ENCODE results near the gene FADS3. TPM values are rescaled to one million over a fixed set of nuclear protein-coding genes. Genes with fewer than 3 reads are reported as not detected.

FADS3 gene
- total RNA-seq, 2 donors from 2014 or later = 24.8 to 28.4 TPM

DNA sequence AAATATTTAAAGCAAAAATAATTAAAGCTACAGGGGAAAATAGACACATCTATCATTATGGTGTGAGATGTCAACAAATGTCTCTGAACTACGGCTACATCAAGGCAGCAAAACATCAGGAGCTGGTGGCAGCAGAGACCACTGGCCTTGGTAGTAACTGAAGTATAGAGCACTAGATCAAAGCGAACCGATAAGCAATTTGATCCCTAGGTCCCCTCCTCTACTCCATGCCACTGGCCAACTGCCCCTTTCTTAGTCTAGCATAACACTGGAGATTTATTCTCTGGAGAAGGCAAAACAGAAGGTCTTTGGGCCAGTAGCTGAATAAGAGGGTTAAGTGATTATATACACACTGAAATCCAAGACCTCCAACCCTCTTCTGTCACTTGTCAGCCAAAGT is 39.6 kb upstream of the FADS3 start:
- Histone ChIP-seq H3K36me3 (ENCODE audit: control insufficient read depth, insufficient read depth, low read length) (no peaks in the 10 kb centered on the region), H3K4me1 (ENCODE audit: control insufficient read depth, insufficient read depth, low read length) (no peaks in the 10 kb centered on the region), H3K27ac (ENCODE audit: low read depth, low read length) (no peak overlapping the region), H3K9ac (ENCODE audit: extremely low read depth, low read length, poor library complexity, severe bottlenecking) (no peak overlapping the region), H3K9me3 (ENCODE audit: control insufficient read depth, low read length) (peaks cover under 1% of the 10 kb centered on the region), H3K4me3 (ENCODE audit: low read length) (no peak overlapping the region), H3K27me3 (ENCODE audit: control insufficient read depth, insufficient read depth, low read length, poor library complexity, severe bottlenecking) (no peaks in the 10 kb centered on the region)
- Mint-ChIP-seq H3K9me3 (peaks cover 9% of the 10 kb centered on the region), H3K4me1 (no peaks in the 10 kb centered on the region), H3K27me3 (ENCODE audit: insufficient read depth) (no peaks in the 10 kb centered on the region), H3K27ac (no peak overlapping the region), H3K4me3 (no peak overlapping the region), H3K36me3 (ENCODE audit: low read depth) (no peaks in the 10 kb centered on the region)
- no peak for DNase-seq
- 86 to 94% methylated on average over 1 to 3 of the region's 3 CpGs for WGBS, 2 experiments (ENCODE audit: insufficient coverage in 1 of 2, insufficient read length in 1 of 2)
- TF ChIP-seq, protein P1, sequence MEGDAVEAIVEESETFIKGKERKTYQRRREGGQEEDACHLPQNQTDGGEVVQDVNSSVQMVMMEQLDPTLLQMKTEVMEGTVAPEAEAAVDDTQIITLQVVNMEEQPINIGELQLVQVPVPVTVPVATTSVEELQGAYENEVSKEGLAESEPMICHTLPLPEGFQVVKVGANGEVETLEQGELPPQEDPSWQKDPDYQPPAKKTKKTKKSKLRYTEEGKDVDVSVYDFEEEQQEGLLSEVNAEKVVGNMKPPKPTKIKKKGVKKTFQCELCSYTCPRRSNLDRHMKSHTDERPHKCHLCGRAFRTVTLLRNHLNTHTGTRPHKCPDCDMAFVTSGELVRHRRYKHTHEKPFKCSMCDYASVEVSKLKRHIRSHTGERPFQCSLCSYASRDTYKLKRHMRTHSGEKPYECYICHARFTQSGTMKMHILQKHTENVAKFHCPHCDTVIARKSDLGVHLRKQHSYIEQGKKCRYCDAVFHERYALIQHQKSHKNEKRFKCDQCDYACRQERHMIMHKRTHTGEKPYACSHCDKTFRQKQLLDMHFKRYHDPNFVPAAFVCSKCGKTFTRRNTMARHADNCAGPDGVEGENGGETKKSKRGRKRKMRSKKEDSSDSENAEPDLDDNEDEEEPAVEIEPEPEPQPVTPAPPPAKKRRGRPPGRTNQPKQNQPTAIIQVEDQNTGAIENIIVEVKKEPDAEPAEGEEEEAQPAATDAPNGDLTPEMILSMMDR (conservative IDR thresholded peaks at IDR 0.05) = no peak

DNA sequence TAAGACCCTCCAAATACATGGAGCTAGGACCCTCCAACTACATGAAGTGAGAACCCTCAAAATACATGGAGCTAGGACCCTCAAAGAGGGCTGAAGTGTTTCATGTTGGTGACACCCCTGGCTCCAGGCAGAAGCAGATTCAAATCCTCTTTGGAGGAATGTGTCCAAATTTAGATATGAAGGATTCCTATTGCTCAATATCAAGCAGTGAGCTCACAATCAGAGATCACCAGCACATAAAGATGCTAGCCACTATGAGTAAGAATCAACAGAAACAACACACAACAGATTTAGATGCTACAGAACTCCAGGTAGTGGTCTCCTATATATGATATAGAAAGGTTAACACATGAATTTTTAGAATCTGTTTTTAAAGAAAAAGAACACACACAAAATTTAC is 37.3 kb upstream of the FADS3 start:
- H3K27me3 ChIP-seq (ENCODE audit: control insufficient read depth, insufficient read depth, low read length, poor library complexity, severe bottlenecking) = no peaks in the 10 kb centered on the region
- H3K36me3 ChIP-seq (ENCODE audit: control insufficient read depth, insufficient read depth, low read length) = no peaks in the 10 kb centered on the region
- no peak overlapping the region for H3K27ac ChIP-seq (ENCODE audit: low read depth, low read length)
- H3K9me3 ChIP-seq (ENCODE audit: control insufficient read depth, low read length) = no peaks in the 10 kb centered on the region
- no peak for DNase-seq
- H3K4me3 ChIP-seq (ENCODE audit: low read length) = no peak overlapping the region
- H3K4me1 ChIP-seq (ENCODE audit: control insufficient read depth, insufficient read depth, low read length) = peaks cover 4% of the 10 kb centered on the region
- Mint-ChIP-seq H3K36me3 (ENCODE audit: low read depth) (no peaks in the 10 kb centered on the region), H3K4me3 (no peak overlapping the region), H3K27ac (no peak overlapping the region), H3K27me3 (ENCODE audit: insufficient read depth) (no peaks in the 10 kb centered on the region), H3K9me3 (peaks cover 7% of the 10 kb centered on the region), H3K4me1 (peaks cover 12% of the 10 kb centered on the region)
- TF ChIP-seq, protein P1 (conservative IDR thresholded peaks at IDR 0.05) = no peak
- H3K9ac ChIP-seq (ENCODE audit: extremely low read depth, low read length, poor library complexity, severe bottlenecking) = no peak overlapping the region

DNA sequence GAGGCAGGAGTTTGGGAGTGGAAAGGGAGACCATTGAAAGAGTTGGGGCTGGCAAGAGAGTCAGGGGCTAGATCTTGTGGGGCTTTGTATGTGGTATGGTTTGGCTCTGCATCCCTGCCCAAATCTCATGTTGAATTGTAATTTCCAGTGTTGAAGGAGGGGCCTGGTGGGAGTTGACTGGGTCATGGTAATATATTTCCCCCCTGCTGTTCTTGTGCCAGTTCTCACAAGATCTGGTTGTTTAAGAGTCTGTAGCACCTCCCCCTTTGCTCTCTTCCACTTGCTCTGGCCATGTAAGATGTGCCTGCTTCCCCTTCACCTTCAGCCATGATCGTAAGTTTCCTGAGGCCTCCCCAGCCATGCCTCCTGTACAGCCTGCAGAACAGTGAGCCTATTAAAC is 36.2 kb upstream of the FADS3 start:
- H3K4me1 Mint-ChIP-seq = peaks cover 23% of the 10 kb centered on the region
- TF ChIP-seq, protein P1 (conservative IDR thresholded peaks at IDR 0.05) = no peak
- no peak overlapping the region for H3K9ac ChIP-seq (ENCODE audit: extremely low read depth, low read length, poor library complexity, severe bottlenecking)
- no peaks in the 10 kb centered on the region for H3K27me3 Mint-ChIP-seq (ENCODE audit: insufficient read depth)
- H3K27me3 ChIP-seq (ENCODE audit: control insufficient read depth, insufficient read depth, low read length, poor library complexity, severe bottlenecking) = no peaks in the 10 kb centered on the region
- no peak for DNase-seq
- no peaks in the 10 kb centered on the region for H3K36me3 ChIP-seq (ENCODE audit: control insufficient read depth, insufficient read depth, low read length)
- 89 to 100% methylated on average over 1 of the region's 1 CpG for WGBS, 2 experiments (ENCODE audit: insufficient coverage in 1 of 2, insufficient read length in 1 of 2)
- no peak overlapping the region for H3K27ac Mint-ChIP-seq
- no peak overlapping the region for H3K27ac ChIP-seq (ENCODE audit: low read depth, low read length)
- no peak overlapping the region for H3K4me3 ChIP-seq (ENCODE audit: low read length)
- H3K36me3 Mint-ChIP-seq (ENCODE audit: low read depth) = no peaks in the 10 kb centered on the region
- no peak overlapping the region for H3K4me3 Mint-ChIP-seq
- no peaks in the 10 kb centered on the region for H3K9me3 ChIP-seq (ENCODE audit: control insufficient read depth, low read length)
- no peaks in the 10 kb centered on the region for H3K9me3 Mint-ChIP-seq
- H3K4me1 ChIP-seq (ENCODE audit: control insufficient read depth, insufficient read depth, low read length) = peaks cover 14% of the 10 kb centered on the region
